HepG2 (cell line): ENCODE measurements around the gene ATG3. TPM values are rescaled to one million over a fixed set of nuclear protein-coding genes. Genes with fewer than 3 reads are reported as not detected.

ENCODE experiments used
- ATAC-seq: fragments of 200-7000 bp; cut with Tn5 transposase; 3 replicates; pipeline ENCODE4 v1.9.1; 2020; ENCODE audit warnings: mild to moderate bottlenecking, moderate library complexity
- Bru-seq: library from RNA; stranded (reverse); fragments of 400-500 nt; gene quantifications from one replicate; lab custom pipeline; 2021; lab: Mats Ljungman, UMichigan
- BruChase-seq, 2 experiments: library from RNA; stranded (reverse); fragments of 400-500 nt; gene quantifications; one replicate each; lab custom pipeline; 2021; lab: Mats Ljungman, UMichigan
- BruUV-seq: library from RNA; stranded (reverse); fragments of 400-500 nt; replicated peaks from 2 replicates; lab custom pipeline; 2021; lab: Mats Ljungman, UMichigan
- CTCF ChIA-PET: fragments of 300-600 bp; formaldehyde crosslinking; extraction: SDS; loops from one replicate; lab custom pipeline; 2021; ENCODE audit warnings: low total read pairs, inconsistent platforms, low intra/inter-chr PET ratio; lab: Yijun Ruan, JAX
- POLR2A ChIA-PET: fragments of 350-600 bp; sonication (Branson Sonifier 250); formaldehyde crosslinking; loops from one replicate; lab custom pipeline; 2020; ENCODE audit warnings: antibody characterized with exemption, inconsistent platforms; lab: Yijun Ruan, JAX
- DNase-seq: peaks from one replicate; pipeline ENCODE4 v3.0.0-alpha.2; 2015; ENCODE audit warnings: low spot score
- FAIRE-seq: peaks from 3 replicates; lab custom pipeline; 2011; peaks lifted over from hg19 to GRCh38; lab: Jason Lieb, UNC
- H2AFZ ChIP-seq: one replicate; pipeline ENCODE4 v1.6.1; 2011; ENCODE audit warnings: low read length, inconsistent platforms
- H3K27ac ChIP-seq: fragments of 300-600 bp; 3 replicates; pipeline ENCODE4 v1.8.0; 2011; ENCODE audit warnings: mixed run types, mild to moderate bottlenecking, mixed read lengths, low read length, inconsistent platforms; ENCODE audit not compliant: insufficient read depth; ENCODE audit errors: extremely low read length
- H3K27me3 ChIP-seq, 2 experiments: fragments of 200-600 bp in 1 of 2; 2 replicates in 1 of 2; 3 replicates in 1 of 2; pipeline versions ENCODE4 v1.6.0 to v1.8.0; 2011; ENCODE audit warnings: low read length in 2 of 2, mild to moderate bottlenecking in 2 of 2, moderate library complexity in 2 of 2, inconsistent platforms in 1 of 2; ENCODE audit not compliant: insufficient read depth in 2 of 2, control insufficient read depth in 1 of 2
- H3K36me3 ChIP-seq, 2 experiments: fragments of 200-600 bp in 1 of 2; replicated peaks in 1 of 2; 2 replicates in 1 of 2; 3 replicates in 1 of 2; pipeline versions ENCODE4 v1.5.1 to v1.8.0; 2011; ENCODE audit warnings: low read length in 2 of 2, inconsistent platforms in 1 of 2; ENCODE audit not compliant: insufficient read depth in 2 of 2, control insufficient read depth in 1 of 2
- H3K4me1 ChIP-seq: 2 replicates; pipeline ENCODE4 v1.5.1; 2012; ENCODE audit warnings: low read length, inconsistent platforms; ENCODE audit not compliant: insufficient read depth
- H3K4me2 ChIP-seq: 2 replicates; pipeline ENCODE4 v1.6.0; 2011; ENCODE audit warnings: low read depth, low read length, inconsistent platforms
- H3K4me3 ChIP-seq, 3 experiments: fragments of 200-600 bp in 1 of 3; sonication (generic), shearing (Covaris generic) in 1 of 3; replicated peaks in 1 of 3; 2 replicates each; pipeline ENCODE4 v1.5.1; 2011 to 2016; ENCODE audit warnings: low read length in 3 of 3, inconsistent platforms in 2 of 3, low read depth in 2 of 3, mild to moderate bottlenecking in 2 of 3, control low read depth in 1 of 3, mixed read lengths in 1 of 3; ENCODE audit not compliant: insufficient read depth in 1 of 3
- H3K79me2 ChIP-seq: one replicate; pipeline ENCODE4 v1.6.1; 2011; ENCODE audit warnings: low read length, inconsistent platforms; ENCODE audit not compliant: insufficient read depth
- H3K9ac ChIP-seq: 2 replicates; pipeline ENCODE4 v1.6.0; 2011; ENCODE audit warnings: mild to moderate bottlenecking, low read depth, low read length, inconsistent platforms; ENCODE audit not compliant: insufficient read depth
- H3K9me3 ChIP-seq: 2 replicates; pipeline ENCODE4 v1.5.1; 2012; ENCODE audit warnings: mild to moderate bottlenecking, low read length
- H4K20me1 ChIP-seq: 2 replicates; pipeline ENCODE4 v1.6.0; 2011; ENCODE audit warnings: inconsistent platforms, mild to moderate bottlenecking, low read length, moderate library complexity; ENCODE audit not compliant: insufficient read depth
- GATAD1 ChIP-seq: IDR thresholded peaks from 2 replicates; pipeline ENCODE4 v1.6.1; 2016; ENCODE audit warnings: missing genetic modification reagents, missing compliant biosample characterization
- MTF1 ChIP-seq: sonication (generic); formaldehyde crosslinking; IDR thresholded peaks from 2 replicates; pipeline ENCODE4 v1.5.0; 2020; ENCODE audit warnings: missing genetic modification reagents
- MYNN ChIP-seq: sonication (generic); formaldehyde crosslinking; IDR thresholded peaks from 2 replicates; pipeline ENCODE4 v1.4.0; 2020; ENCODE audit warnings: mild to moderate bottlenecking, low read depth, missing genetic modification reagents
- NFKBIZ ChIP-seq: IDR thresholded peaks from 2 replicates; pipeline ENCODE4 v1.6.1; 2018; ENCODE audit warnings: missing genetic modification reagents, missing compliant biosample characterization
- SCMH1 ChIP-seq: sonication (generic); formaldehyde crosslinking; IDR thresholded peaks from 2 replicates; pipeline ENCODE4 v1.9.0; 2021; ENCODE audit warnings: missing genetic modification reagents, mild to moderate bottlenecking, borderline replicate concordance
- SMARCE1 ChIP-seq: fragments of 450-650 bp; IDR thresholded peaks from 2 replicates; pipeline ENCODE4 v1.6.1; 2017; ENCODE audit warnings: borderline replicate concordance
- ZNF224 ChIP-seq: sonication (generic); formaldehyde crosslinking; IDR thresholded peaks from 2 replicates; pipeline ENCODE4 v1.5.0; 2020; ENCODE audit warnings: mild to moderate bottlenecking, missing genetic modification reagents
- ZNF746 ChIP-seq: sonication (generic); formaldehyde crosslinking; IDR thresholded peaks from 2 replicates; pipeline ENCODE4 v1.8.0; 2022; ENCODE audit warnings: mild to moderate bottlenecking, missing genetic modification reagents
- WGBS: methylation state at CpG from one replicate; pipeline ENCODE4 v1.1.6; 2017; ENCODE audit warnings: low lambda C conversion rate; 5-methylcytosine and 5-hydroxymethylcytosine counted together
- in situ Hi-C: cut with HindIII; loops from 2 replicates; pipeline ENCODE4 v1.10.0; 2017; ENCODE audit warnings: low pct_unique_long_range_greater_than_20kb; ENCODE audit not compliant: extremely low pct_ligation_motif_present
- intact Hi-C: fragments of 100-400 bp; cut with micrococcal nuclease; formaldehyde crosslinking; loops from one replicate; pipeline ENCODE4 v1.10.0; 2022; ENCODE audit not compliant: unreplicated experiment
- long read RNA-seq, 2 experiments: library from RNA in 1 of 2; library from polyadenylated mRNA in 1 of 2; stranded (forward) in 1 of 2; unstranded in 1 of 2; transcript quantifications; one replicate each; pipeline ENCODE4 v2.0.0, GENCODE V29; 2019 to 2022
- polyA minus RNA-seq, 3 experiments: library from RNA; depleted of rRNA, polyadenylated mRNA; stranded (reverse); fragments of >200 nt; gene quantifications; 2 replicates each; pipeline ENCODE4 v1.2.3, GENCODE V29; 2011; ENCODE audit warnings: low replicate concordance in 1 of 3
- polyA plus RNA-seq, 8 experiments: library from polyadenylated mRNA; depleted of rRNA in 3 of 8; stranded (reverse) in 7 of 8; unstranded in 1 of 8; fragments of >200 nt; fragmentation: Illumina TruSeq in 4 of 8; extraction: Trizol in 4 of 8; gene quantifications; 2 replicates each; pipeline versions ENCODE4 v1.2.1 to v1.2.3, GENCODE V29; 2011 to 2016; ENCODE audit warnings: low read depth in 4 of 8, missing spikeins in 1 of 8, mixed read lengths in 1 of 8; ENCODE audit not compliant: insufficient read depth in 1 of 8
- total RNA-seq, 5 experiments: library from RNA; depleted of rRNA; stranded (reverse); fragments of >200 nt; fragmentation: Illumina TruSeq; extraction: Trizol; gene quantifications; 2 replicates each; pipeline ENCODE4 v1.2.3, GENCODE V29; 2016; ENCODE audit warnings: low read depth in 1 of 5
- TF ChIP-seq, protein P1 (sequence below): sonication (generic); formaldehyde crosslinking; IDR thresholded peaks from 2 replicates; pipeline ENCODE4 v1.5.0; 2020; ENCODE audit warnings: missing genetic modification reagents
- TF ChIP-seq, protein P2 (sequence below): sonication (generic); formaldehyde crosslinking; IDR thresholded peaks from 2 replicates; pipeline ENCODE4 v1.4.0; 2020; ENCODE audit warnings: mild to moderate bottlenecking, missing genetic modification reagents
- TF ChIP-seq, protein P3 (sequence below): sonication (generic); formaldehyde crosslinking; conservative IDR thresholded peaks from 2 replicates; pipeline ENCODE4 v1.4.0; 2020; ENCODE audit warnings: mild to moderate bottlenecking, missing genetic modification reagents, moderate library complexity

Gene ATG3
- total RNA-seq (2016; rRNA removed; fragmentation: Illumina TruSeq; extraction: Trizol) (34.8 and 43.3 TPM in 2 replicates), polyA plus RNA-seq (2011; rRNA removed) (15.0 and 19.6 TPM in 2 replicates), polyA minus RNA-seq (2011; rRNA and poly(A)+ RNA removed; ENCODE audit: low replicate concordance) (12.9 and 19.3 TPM in 2 replicates), Bru-seq, nascent RNA (percentile 84 among the genes with signal in this experiment), BruChase-seq, experiment 1, labeled RNA remaining after a 6-hour chase (percentile 72 among the genes with signal in this experiment), BruChase-seq, experiment 2, labeled RNA remaining after a 2-hour chase (percentile 77 among the genes with signal in this experiment)
- 10.5 and 11.0 TPM in 2 replicates for total RNA-seq (2016; cell fraction: cytosol; rRNA removed; fragmentation: Illumina TruSeq; extraction: Trizol; ENCODE audit: low read depth)
- 36.0 and 43.3 TPM in 2 replicates for total RNA-seq (2016; cell fraction: insoluble cytoplasmic fraction; rRNA removed; fragmentation: Illumina TruSeq; extraction: Trizol)
- 16.6 and 19.5 TPM in 2 replicates for total RNA-seq (2016; cell fraction: membrane; rRNA removed; fragmentation: Illumina TruSeq; extraction: Trizol)
- total RNA-seq (2016; cell fraction: nucleus; rRNA removed; fragmentation: Illumina TruSeq; extraction: Trizol) = 22.6 and 25.0 TPM in 2 replicates
- polyA plus RNA-seq (2011; cell fraction: cytosol; rRNA removed) = 12.9 and 13.9 TPM in 2 replicates
- polyA plus RNA-seq (2011; cell fraction: nucleus; rRNA removed) = 9.3 and 10.2 TPM in 2 replicates
- polyA plus RNA-seq (2012) = 19.0 and 21.7 TPM in 2 replicates
- polyA plus RNA-seq (2016; cell fraction: cytosol; fragmentation: Illumina TruSeq; extraction: Trizol; ENCODE audit: low read depth) = 8.5 and 8.8 TPM in 2 replicates
- 52.2 and 53.7 TPM in 2 replicates for polyA plus RNA-seq (2016; cell fraction: insoluble cytoplasmic fraction; fragmentation: Illumina TruSeq; extraction: Trizol; ENCODE audit: low read depth)
- polyA plus RNA-seq (2016; cell fraction: membrane; fragmentation: Illumina TruSeq; extraction: Trizol; ENCODE audit: low read depth) = 14.7 and 15.5 TPM in 2 replicates
- polyA plus RNA-seq (2016; cell fraction: nucleus; fragmentation: Illumina TruSeq; extraction: Trizol; ENCODE audit: insufficient read depth, low read depth) = 34.0 and 34.1 TPM in 2 replicates
- polyA minus RNA-seq (2011; cell fraction: cytosol; rRNA and poly(A)+ RNA removed) = 14.7 and 18.1 TPM in 2 replicates
- polyA minus RNA-seq (2011; cell fraction: nucleus; rRNA and poly(A)+ RNA removed) = 29.1 and 30.3 TPM in 2 replicates
- long read RNA-seq, experiment 1, transcript ATG3-201 (12 exons, 1,570 nt) = major isoform, 34 of 47 reads
- long read RNA-seq, experiment 1, partial matches to known transcripts = 4 of 47 reads
- long read RNA-seq, experiment 1, other reads (novel, unspliced or antisense) = 7 of 47 reads
- long read RNA-seq, experiment 2, transcript ATG3-201 (12 exons, 1,570 nt) = major isoform, 29 of 50 reads
- long read RNA-seq, experiment 2, partial matches to known transcripts = 9 of 50 reads
- long read RNA-seq, experiment 2, other reads (novel, unspliced or antisense) = 12 of 50 reads

DNA sequence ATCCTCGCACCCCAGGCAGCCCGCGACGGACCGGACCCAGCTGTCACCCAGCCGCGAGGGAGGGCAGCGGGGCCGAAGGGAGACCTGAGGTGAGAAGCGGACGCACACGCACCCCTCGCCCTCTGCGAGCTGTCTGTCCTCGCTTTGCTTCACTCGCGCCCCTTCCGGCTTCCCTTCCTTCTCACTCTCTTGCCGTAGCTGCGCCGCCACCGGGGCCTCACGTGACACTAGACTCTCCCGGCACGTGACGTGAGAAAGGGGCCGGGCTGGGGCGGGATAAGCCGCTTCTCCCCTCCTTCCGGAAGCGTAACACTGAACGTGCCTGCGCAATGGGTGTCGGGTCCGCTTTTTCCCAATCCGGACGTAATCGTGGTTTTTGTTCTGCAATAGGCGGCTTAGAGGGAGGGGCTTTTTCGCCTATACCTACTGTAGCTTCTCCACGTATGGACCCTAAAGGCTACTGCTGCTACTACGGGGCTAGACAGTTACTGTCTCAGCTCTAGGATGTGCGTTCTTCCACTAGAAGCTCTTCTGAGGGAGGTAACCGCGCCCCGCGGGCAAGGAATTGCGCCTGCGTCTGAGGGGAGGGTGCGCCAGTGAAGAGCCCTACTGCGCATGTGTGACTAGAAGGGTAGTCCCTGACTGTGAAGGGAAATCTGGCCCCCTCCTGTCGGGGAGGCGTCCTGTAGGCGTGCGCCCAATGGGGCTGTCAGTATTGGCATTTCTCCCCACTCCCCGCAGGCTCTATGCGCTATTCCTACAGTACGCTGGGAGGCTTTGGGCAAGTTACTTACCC is at the start of gene ATG3, which contains the start of gene SLC35A5:
ATG3 (minus strand) TSS at position 229 of the 796 bp plus-strand sequence. CDS start 434 bp downstream, outside the sequence.
SLC35A5 (plus strand) TSS at position 312 of the 796 bp plus-strand sequence. CDS start 1,359 bp downstream, outside the sequence.
- intact Hi-C loops = loop anchor here (2.0 kb wide), 1 partner anchor 429 kb away; the partner anchor contains the start of gene GTPBP8
- BruUV-seq = TSS peak; percentile 77
- Histone ChIP-seq H2AFZ (peak within 1 kb of the TSS; percentile 98), H4K20me1 (no peaks in the 10 kb centered on the region), H3K27me3 (no peaks in the 10 kb centered on the region; a peak in 1 of 5 replicates), H3K79me2 (peaks cover 37% of the 10 kb centered on the region), H3K27ac (peak within 1 kb of the TSS; percentile 95), H3K4me1 (peaks cover 16% of the 10 kb centered on the region), H3K4me3 (peak within 1 kb of the TSS; percentile 85 to 91 (median 85)), H3K9me3 (no peaks in the 10 kb centered on the region), H3K36me3 (peaks cover 0 to 7% of the 10 kb centered on the region in 2 experiments; a peak in 1 of 5 replicates), H3K4me2 (peak within 1 kb of the TSS; percentile 85), H3K9ac (peak within 1 kb of the TSS; percentile 88)
- POLR2A ChIA-PET = interaction anchor here (0.6 to 1.1 kb wide), 5 partner anchors 11 to 583 kb away, joined by 3 to 7 read pairs (median 4); partner anchors contain the start of gene ABHD10
- 0% methylated on average over 21 of the region's 58 CpGs for WGBS
- FAIRE-seq = peak; percentile 93
- in situ Hi-C loops = no loop called here
- DNase-seq = peak; percentile 96
- CTCF ChIA-PET = no interaction called here
- ATAC-seq = peak; percentile 94
- TF ChIP-seq MTF1 (CRISPR knock-in tag) (no peak), ZNF224 (peak; percentile 98; the same call in 1 of the 2 replicates), GATAD1 (CRISPR knock-in tag) (peak; percentile 95), SMARCE1 (no peak), ZNF746 (CRISPR knock-in tag) (peak; percentile 86), SCMH1 (CRISPR knock-in tag) (no peak), NFKBIZ (0 out of 2 replicates have a peak, but pooled peaks have one; percentile 43), MYNN (no peak)
- TF ChIP-seq, protein P1, sequence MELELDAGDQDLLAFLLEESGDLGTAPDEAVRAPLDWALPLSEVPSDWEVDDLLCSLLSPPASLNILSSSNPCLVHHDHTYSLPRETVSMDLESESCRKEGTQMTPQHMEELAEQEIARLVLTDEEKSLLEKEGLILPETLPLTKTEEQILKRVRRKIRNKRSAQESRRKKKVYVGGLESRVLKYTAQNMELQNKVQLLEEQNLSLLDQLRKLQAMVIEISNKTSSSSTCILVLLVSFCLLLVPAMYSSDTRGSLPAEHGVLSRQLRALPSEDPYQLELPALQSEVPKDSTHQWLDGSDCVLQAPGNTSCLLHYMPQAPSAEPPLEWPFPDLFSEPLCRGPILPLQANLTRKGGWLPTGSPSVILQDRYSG (CRISPR knock-in tag) = no peak; the same call in 1 of the 2 replicates
- TF ChIP-seq, protein P2, sequence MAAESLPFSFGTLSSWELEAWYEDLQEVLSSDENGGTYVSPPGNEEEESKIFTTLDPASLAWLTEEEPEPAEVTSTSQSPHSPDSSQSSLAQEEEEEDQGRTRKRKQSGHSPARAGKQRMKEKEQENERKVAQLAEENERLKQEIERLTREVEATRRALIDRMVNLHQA (CRISPR knock-in tag) = no peak
- TF ChIP-seq, protein P3, sequence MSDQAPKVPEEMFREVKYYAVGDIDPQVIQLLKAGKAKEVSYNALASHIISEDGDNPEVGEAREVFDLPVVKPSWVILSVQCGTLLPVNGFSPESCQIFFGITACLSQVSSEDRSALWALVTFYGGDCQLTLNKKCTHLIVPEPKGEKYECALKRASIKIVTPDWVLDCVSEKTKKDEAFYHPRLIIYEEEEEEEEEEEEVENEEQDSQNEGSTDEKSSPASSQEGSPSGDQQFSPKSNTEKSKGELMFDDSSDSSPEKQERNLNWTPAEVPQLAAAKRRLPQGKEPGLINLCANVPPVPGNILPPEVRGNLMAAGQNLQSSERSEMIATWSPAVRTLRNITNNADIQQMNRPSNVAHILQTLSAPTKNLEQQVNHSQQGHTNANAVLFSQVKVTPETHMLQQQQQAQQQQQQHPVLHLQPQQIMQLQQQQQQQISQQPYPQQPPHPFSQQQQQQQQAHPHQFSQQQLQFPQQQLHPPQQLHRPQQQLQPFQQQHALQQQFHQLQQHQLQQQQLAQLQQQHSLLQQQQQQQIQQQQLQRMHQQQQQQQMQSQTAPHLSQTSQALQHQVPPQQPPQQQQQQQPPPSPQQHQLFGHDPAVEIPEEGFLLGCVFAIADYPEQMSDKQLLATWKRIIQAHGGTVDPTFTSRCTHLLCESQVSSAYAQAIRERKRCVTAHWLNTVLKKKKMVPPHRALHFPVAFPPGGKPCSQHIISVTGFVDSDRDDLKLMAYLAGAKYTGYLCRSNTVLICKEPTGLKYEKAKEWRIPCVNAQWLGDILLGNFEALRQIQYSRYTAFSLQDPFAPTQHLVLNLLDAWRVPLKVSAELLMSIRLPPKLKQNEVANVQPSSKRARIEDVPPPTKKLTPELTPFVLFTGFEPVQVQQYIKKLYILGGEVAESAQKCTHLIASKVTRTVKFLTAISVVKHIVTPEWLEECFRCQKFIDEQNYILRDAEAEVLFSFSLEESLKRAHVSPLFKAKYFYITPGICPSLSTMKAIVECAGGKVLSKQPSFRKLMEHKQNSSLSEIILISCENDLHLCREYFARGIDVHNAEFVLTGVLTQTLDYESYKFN (CRISPR knock-in tag) = peak; percentile 65
